Raji (cell line): ENCODE data around the gene EFCAB8.

ENCODE experiments used
- POLR2A ChIP-seq: IDR thresholded peaks from 2 replicates; pipeline ENCODE4 v1.6.1; 2011; ENCODE audit warnings: low read depth, low read length, control low read depth; ENCODE audit not compliant: insufficient read depth

Gene EFCAB8

DNA sequence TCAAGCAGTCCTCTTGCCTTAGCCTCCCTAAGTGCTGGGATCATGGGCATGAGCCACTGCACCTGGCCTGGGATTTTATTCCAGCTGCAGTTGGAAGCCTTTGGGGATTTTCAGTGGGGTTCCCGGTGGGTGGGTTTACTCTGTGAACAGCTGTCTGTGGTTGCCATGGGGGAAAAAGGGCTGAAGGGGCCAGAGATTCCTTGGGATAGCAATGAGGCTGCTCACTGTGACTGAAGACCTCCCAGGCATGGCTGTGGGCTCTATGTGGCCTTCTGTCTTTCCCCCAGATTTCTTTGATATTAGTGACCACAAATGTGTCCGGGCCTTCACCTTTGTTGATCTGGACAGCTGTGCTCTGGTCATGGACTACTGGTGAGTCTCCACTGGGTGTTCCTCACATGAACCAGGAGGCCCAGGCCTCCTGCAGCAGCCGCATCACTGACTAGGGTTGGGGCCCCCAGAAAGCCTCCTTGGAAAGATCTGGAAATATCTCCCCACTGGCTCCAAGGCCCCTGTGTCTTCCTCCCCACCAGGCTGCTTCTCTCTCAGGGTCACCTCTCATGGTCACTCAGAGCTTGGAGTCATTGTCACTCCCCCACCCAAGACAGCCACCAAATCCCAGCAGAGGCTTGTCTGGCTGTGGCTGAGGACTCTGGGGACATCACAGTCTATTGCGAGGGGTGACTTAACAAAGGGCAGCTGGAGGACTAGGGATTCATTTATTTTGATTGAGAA, 33.4 kb downstream of the EFCAB8 start:
- TF ChIP-seq POLR2A, result no peak

DNA sequence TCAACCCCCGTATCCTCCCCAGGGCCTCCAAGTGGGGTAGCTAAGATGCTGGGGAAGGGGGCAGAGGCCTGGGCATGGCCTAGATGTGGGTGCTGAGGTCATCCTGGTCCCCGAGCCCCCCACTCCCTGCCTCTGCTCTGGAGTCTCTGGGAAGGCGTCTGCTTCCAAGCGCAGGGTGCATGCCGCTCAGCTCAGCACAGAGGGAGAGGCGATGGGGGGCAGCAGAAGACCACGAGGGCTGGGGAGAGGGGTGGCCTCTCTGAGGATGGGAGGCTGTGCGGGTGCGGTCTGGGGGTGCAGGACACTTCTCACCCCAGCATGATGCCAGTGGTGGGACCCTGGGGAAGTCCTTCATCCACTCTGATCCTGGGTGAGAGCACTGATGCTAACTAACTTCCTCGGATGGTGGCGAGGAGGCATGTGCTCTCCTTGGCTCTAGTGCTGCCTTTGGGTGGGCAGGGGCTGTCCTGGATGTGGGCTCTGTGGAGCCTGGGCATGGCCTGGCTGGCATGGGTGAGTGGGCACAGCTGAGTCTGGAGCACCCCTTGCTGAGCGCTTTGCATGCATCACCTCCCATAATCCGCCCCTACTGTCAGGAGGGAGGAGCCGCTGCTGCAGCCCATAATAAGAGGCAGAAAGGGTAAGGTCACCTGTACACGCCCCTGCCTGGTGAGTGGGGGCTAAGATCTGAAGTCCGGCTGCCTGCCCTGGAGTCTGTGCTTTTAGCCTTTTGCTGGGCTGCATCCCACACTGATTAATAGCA, 34.7 kb downstream of the EFCAB8 start:
- TF ChIP-seq POLR2A, result no peak

DNA sequence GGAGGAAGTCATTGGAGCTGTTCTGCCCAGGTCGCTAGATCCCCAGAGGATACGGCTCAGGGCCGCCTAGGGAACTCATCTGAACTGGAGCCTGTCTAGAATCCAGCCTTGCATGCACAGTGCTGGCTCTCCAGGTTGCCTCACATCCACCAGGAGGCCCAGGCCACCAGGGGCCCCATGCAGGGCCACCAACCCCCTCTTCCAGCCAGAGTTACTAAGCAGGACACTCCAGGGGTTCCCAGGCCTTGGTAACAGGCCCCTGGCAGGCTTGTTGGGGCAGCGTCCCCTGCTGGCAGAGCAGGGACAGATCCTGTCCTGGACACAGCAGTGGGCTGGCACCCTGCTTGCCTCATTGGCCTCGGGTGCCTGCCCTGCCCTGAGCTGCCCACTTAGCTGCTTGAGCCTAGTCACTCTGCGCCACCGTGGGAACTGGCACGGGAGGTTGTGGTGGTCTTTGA, 35.3 kb downstream of the EFCAB8 start:
- no peak for TF ChIP-seq POLR2A

DNA sequence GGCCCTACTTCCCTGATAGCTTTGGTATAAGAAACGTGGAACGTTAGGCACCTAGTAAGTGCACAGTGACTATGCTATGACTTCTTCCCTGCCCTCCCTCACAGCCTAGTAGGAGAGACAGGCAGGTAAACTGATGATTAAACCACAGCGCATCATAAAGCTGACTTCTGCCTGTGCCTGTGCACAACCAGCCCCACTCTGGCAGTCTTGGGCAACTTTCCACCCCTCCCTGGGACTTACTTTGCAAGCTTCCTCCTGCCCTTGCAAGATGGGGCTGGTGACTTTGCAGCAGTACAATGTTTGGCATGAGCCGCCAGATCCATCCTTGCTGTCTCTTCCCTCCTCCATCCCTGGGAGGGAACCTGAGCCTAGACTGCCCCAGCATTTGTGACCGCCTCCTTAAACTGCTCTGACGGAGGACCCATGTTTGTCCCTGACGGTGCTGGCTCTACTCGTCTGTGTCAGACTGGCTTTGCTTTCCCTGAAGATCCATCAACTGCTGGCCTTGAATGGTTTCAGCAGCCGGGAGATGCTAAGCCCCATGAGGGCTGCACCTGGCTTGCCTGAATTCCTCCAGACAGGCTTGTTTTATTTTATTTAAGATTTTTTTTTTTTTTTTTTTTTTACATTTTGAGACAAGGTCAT, 36.1 kb downstream of the EFCAB8 start:
- no peak for TF ChIP-seq POLR2A

DNA sequence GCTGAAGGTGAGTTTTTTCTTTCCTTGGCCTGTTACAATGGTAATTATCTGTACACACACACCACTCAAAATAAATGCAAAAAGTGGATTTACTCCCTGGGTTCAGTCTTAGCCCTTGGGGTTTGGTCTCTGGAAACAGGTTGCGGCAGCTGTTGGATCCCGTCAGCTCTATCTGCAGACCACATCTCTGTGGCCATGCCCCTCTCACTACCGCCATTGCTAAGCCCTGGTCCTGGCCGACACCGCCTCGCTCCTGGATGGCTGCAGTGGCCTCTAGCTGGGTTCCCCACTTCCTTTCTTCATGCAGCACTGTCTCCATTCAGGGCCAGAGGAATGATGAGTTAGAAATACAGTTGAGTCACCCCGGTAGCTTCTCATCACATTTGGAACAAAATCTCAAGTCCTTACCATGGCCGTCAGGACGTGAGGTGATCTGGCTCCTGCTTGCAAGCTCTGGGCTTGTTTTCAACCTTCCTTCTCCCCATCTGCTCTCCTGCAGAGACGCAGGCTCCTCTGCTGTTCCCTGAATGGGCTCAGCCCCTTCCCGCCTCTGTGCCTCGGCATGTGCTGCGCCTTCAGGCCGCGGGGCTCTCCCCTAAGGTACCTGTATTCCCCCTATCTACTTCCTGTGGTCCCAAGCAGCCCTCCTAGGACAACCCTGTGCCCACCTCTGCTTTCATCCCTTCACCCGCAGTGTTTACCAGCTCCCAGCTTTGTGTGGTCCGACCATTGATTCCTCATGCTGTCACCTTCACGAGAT, 38.0 kb downstream of the EFCAB8 start:
- TF ChIP-seq POLR2A, result no peak

DNA sequence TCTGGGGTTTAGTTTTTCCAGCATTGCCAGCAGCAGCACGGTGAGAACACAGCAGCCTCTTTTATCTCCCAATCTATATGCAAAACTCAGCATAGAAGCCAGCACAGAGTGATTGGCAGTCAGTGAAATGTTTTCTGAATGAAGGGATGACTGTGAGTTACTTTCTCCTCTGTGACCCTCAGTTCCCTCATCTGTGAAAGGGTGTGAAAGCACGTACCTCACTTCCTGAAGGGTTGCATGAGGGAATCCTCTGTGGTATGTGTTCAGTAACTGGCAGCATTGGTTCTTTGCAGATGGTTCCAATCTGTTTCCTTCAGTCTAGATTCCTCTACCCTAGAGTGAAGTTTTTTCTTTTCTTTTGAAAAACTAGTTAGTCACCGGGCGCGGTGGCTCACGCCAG, 40.0 kb downstream of the EFCAB8 start:
- TF ChIP-seq POLR2A, result no peak

DNA sequence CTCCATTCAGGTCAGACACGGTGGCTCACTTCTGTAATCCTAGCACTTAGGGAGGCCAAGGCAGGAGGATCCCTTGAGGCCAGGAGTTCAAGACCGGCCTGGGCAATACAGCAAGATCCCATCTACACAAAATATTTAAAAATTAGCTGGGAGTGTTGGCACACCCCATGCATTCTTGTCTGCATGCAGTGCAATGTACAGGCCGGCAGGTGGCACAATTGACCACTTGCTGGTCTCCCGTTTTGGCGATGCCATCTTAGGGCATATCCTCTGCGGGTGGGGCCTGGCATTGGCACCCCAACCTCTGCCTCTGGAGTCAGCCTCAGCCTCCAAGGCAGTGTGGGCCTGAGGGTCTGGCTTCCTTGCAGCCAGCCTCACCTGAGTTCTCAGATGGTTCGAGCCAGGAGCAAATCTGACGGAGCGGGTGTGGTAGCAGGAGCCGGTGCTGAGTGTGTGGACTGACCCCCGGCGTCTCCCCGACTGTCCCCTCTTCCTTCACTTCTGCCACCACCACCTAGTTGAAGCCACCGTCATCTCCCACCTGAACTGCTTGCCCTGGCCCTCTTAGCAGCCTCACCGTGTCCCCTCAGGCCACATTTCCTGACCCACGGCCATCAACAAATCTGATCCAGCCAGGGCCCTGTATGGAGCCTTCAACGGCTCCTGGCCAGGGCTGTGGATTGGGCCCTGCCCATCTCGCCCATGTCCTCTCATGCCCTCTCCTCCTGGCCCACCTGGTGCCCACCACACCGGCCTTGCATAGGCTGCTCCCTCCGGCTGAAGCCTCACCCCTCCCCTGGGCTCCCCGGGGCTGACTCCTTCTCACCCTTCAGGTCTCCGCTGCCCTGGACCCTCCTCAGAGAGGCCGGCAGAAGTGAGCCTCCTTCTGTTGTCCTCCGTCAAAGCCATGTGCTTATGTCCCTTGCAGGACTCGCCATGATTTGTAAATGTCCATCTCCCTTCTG, 44.0 kb downstream of the EFCAB8 start:
- no peak for TF ChIP-seq POLR2A

DNA sequence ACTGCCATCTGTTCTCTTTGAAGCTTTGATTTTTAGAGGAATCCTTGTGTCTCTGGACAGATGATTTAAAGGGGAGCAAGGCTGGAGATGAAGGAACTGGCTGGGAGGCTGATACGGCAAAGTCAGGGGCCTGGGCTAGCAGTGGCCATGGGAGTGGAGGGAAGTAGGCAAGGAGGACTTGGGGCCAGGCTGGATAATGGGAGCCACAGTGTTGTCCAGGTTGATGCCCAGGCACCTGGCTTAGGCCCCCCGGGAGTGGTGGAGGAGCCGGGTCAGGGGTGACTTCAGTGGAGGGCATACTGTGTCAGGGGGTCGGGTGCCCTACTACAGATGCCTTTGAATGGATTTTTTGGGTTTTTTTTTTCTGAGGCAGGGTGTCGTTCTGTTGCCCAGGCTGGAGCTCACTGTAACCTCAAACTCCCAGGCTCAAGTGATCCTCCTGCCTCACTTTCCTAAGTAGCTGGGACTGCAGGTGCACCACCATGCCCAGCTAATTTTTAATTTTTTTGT, 45.0 kb downstream of the EFCAB8 start:
- no peak for TF ChIP-seq POLR2A

DNA sequence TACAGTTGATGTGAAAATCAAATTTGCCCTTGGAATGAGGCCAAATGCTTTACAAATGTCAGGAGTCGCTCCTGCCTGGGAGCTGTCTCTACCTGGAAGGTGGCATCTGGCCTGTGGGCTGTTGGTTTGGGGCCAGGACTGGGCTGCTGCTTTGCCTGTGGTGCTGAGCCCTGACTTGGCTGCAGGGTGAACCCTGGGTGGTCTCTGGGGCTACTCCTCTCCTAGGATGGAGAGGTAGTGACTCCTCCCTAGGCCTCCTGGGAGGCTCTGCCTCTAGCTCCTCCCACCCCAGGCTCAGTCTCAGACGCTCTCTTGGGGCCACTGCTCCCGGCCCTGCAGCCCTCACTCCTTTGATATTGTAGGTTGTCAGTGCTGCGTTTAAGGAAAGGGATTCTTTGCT, 47.5 kb downstream of the EFCAB8 start:
- TF ChIP-seq POLR2A, result no peak

DNA sequence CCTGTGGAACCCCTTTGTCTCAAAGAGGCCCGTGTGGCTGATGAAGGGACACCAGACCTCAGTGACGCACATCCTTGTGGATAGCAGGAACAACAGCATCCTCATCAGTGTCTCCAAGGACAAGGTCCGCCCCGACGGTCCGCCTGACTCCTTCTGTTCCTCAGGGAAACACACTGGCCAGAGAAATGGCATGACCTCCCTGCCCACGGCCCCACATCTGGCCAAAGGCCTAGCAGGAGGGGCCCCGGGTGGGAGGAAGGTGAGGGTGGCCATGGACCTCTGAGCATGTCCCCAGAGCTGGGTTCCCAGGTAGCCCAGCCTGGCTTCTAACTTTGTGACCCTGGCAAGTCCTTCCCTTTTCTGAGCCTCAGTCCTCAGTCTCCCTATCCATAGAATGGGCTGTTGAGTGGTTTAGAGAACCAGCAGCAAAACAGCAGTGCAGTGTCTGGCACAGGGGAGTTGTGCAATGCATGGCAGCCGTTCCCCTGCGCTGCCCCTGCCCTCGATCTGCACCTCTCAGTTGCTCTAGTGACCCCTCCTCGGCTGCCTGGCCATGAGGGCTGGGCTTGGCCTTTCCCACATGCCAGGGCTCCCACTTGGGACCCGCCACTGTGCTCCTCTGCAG, 48.3 kb downstream of the EFCAB8 start:
- TF ChIP-seq POLR2A, result no peak

DNA sequence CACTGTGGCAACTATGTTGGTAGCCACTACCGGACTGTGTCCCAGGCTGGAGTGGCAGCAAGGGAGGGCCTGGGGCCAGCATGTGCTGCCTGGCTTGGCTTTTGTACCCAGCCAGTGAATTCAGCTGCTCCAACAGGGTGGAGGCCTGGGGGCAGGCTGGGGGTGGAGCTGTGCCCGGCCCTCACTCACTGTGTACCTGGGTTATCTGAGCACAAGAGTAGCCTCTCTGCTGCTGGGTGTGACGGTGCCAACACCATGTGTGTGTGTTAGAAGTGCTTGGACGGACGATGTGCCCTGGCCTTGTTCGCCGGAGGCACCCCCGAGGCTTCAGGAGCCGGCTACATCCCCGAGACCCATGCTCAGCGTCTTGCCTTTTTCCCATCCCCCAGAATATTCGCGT, 49.2 kb downstream of the EFCAB8 start:
- no peak for TF ChIP-seq POLR2A

DNA sequence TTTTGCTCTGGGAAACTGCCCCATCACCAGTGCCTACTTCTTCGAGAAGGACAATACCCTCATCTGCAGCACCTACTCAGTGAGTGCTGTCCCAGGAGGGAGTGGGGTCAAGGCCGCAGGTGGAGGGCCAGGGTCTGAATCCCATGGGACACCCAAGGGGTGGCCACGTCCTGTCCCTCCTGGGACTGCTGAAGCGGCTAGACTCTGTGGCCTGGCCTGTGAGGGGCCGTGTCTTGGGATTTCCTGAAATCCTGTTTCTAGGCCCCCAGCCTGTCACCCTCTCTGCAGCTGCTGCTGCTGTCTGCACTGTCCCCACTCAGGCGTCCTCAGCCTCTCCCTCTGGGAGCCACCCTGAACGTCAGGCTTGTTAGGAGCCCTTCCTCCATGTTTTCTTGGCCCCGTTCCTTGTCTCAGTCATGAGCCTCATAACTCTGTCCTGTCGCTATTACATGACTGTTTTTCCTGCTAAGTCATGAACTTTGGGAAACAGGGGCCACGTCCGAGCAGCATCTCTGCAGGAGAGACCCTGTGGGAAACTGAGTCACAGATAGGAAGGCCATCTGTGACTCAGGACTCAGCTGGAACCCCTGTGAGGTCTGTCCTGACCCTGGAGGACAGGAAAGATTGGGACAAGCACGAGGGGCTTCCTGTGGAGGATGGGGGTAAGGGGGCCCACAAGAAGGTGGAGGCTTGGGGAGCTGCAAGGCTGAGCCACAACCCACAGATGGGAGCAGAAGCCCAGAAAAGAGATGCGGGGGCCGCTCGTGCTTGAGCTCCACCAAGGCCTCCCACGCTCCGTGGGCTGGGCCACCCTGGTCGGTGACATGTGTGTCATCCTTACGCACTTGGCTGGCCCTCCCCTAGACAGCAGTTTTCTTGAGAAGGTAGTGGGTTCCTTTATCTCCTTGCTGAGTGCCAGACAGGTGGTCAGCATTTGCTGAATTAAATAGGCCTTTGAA, 49.9 kb downstream of the EFCAB8 start:
- TF ChIP-seq POLR2A, result no peak

DNA sequence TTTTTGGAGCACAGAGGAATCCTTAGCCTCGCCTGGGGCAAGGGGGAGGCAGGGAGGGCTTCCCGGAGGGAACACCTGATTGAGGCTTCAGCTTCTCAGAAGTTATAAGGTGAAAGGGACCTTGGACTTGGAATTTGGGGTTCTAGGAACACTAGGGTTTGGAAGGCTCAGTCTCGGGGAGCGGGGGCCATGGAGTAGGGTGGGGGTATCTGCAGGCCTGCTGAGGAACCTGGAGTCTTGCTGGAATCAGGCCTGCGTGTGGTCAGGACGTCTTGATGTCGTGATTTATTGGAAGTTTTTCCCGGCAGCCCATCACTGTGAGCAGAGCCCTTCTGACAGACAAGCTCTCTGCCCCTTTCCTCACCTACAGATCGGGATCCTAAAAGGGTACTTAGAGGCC, 50.7 kb downstream of the EFCAB8 start:
- TF ChIP-seq POLR2A, result no peak
